HG03342 (cell line): ENCODE data around the gene PDCD4.

Experiments
- ATAC-seq: cut with Tn5 transposase; IDR thresholded peaks from one replicate; pipeline ENCODE4 v1.9.1; 2021; ENCODE audit warnings: mild to moderate bottlenecking, moderate library complexity; ENCODE audit not compliant: unreplicated experiment

The PDCD4 gene

GRCh38 chr10:110841767-110842267 lies 29.9 kb upstream of the PDCD4 start:
- ATAC-seq = peak; percentile 65

GRCh38 chr10:110842326-110842904 lies 29.3 kb upstream of the PDCD4 start:
- no peak for ATAC-seq

- peak; percentile 76 for ATAC-seq
Measured at GRCh38 chr10:110843031-110843430, 28.7 kb upstream of the PDCD4 start.

- ATAC-seq = no peak
Measured at GRCh38 chr10:110843796-110844616, 27.7 kb upstream of the PDCD4 start.

GRCh38 chr10:110844617-110844881 lies 27.2 kb upstream of the PDCD4 start:
- no peak for ATAC-seq

GRCh38 chr10:110845192-110845755 lies 26.5 kb upstream of the PDCD4 start:
- no peak for ATAC-seq

GRCh38 chr10:110845756-110846620 lies 25.7 kb upstream of the PDCD4 start:
- ATAC-seq = no peak

- ATAC-seq = no peak
Measured at GRCh38 chr10:110847374-110847773, 24.4 kb upstream of the PDCD4 start.

GRCh38 chr10:110848106-110848505 lies 23.6 kb upstream of the PDCD4 start:
- no peak for ATAC-seq

GRCh38 chr10:110850099-110850498 lies 21.6 kb upstream of the PDCD4 start:
- no peak for ATAC-seq

GRCh38 chr10:110851020-110851612 lies 20.6 kb upstream of the PDCD4 start:
- ATAC-seq = no peak

- ATAC-seq = peak; percentile 38
Measured at GRCh38 chr10:110852255-110852896, 19.4 kb upstream of the PDCD4 start.

- no peak for ATAC-seq
Measured at GRCh38 chr10:110852947-110853346, 18.8 kb upstream of the PDCD4 start.

GRCh38 chr10:110853921-110854605 lies 17.7 kb upstream of the PDCD4 start:
- ATAC-seq = no peak

GRCh38 chr10:110857265-110858171 lies 14.2 kb upstream of the PDCD4 start:
- ATAC-seq = peak; percentile 44

- no peak for ATAC-seq
Measured at GRCh38 chr10:110858297-110858934, 13.3 kb upstream of the PDCD4 start.

- no peak for ATAC-seq
Measured at GRCh38 chr10:110859206-110859972, 12.3 kb upstream of the PDCD4 start.

GRCh38 chr10:110859973-110860376 lies 11.8 kb upstream of the PDCD4 start:
- ATAC-seq = no peak
